Head of caudate nucleus (tissue), 42 donors: Measurements from ENCODE around the gene GXYLT2.
"Not testable (repeated sequence)": the region's sequence is repeated elsewhere in the genome, so short reads cannot be mapped to it uniquely, and the experiment has no call there.

Experiments
- DNase-seq, 42 donors: peaks; one replicate each; pipeline versions ENCODE4 v3.0.0 to v3.0.0-alpha.2; 2020 to 2021; ENCODE audit warnings: mixed read lengths in 7 of 42
- intact Hi-C: fragments of 100-400 bp; cut with DNase I; formaldehyde crosslinking; loops from one replicate; pipeline ENCODE4 v1.15.0; 2022

Gene GXYLT2

DNA sequence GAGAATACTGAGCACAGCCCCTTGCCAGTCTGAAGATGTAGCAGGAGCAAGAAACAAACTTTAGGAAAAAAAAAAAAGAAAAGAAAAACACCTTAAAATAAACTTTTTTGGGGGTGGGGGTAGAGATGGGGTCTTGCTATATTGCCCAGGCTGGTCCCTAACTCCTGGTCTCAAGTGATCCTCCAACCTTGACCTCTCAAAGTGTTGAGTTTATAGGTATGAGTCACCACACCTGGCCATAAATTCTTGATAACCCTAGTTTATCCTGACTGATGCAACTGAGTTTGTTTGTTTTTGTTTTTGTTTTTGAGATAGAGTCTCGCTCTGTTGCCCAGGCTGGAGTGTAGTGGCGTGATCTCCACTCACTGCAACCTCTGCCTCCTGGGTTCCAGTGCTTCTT, 28.4 kb downstream of the GXYLT2 start:
- intact Hi-C loops, result no loop called here
- no peak for DNase-seq

GRCh38 chr3:72919520-72919919, 31.7 kb downstream of the GXYLT2 start:
- intact Hi-C loops, result no loop called here
- DNase-seq, result peak in 1 of 42 donors; percentile 17

DNA sequence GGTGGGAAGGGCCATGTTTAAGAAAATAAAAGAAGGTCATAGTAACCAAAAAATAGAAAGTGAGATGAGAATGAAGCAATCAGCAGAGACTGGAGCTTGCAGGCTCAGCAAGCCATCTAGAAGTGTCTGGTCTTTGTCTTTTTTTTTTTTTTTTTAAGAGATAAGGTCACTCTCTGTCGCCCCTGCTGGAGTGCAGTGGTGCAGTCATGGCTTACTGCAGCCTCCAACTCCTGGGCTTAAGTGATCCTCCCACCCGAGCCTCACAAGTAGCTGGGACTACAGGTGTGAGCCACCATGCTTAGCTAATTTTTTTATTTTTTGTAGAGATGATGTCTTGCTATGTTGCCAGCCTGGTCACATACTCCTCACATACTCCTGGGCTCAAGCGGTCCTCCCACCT, 36.2 kb downstream of the GXYLT2 start:
- no peak for DNase-seq
- intact Hi-C loops, result no loop called here

DNA sequence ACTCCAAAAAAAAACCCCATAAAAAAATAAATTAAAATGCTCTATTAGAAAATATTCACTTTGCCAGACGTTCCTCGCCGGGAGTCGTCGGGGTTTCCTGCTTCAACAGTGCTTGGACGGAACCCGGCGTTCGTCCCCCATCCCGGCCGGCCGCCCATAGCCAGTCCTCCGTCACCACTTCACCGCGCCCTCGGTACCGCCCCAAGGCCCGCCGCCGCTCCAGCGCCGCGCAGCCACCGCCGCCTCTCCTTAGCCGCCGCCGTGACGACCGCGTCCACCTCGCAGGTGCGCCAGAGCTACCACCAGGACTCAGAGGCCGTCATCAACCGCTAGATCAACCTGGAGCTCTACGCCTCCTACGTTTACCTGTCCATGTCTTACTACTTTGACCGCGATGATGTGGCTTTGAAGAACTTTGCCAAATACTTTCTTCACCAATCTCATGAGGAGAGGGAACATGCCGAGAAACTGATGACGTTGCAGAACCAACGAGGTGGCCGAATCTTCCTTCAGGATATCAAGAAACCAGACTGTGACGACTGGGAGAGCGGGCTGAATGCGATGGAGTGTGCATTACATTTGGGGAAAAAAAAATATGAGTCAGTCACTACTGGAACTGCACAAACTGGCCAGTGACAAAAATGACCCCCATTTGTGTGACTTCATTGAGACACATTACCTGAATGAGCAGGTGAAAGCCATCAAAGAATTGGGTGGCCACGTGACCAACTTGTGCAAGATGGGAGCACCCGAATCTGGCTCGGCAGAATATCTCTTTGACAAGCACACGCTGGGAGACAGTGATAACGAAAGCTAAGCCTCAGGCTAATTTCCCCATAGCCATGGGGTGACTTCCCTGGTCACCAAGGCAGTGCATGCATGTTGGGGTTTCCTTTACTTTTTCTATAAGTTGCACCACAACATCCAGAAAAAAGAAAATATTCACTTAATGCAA, 41.2 kb downstream of the GXYLT2 start:
- intact Hi-C loops, result not testable (repeated sequence)
- peak in 1 of 42 donors; percentile 13 for DNase-seq

DNA sequence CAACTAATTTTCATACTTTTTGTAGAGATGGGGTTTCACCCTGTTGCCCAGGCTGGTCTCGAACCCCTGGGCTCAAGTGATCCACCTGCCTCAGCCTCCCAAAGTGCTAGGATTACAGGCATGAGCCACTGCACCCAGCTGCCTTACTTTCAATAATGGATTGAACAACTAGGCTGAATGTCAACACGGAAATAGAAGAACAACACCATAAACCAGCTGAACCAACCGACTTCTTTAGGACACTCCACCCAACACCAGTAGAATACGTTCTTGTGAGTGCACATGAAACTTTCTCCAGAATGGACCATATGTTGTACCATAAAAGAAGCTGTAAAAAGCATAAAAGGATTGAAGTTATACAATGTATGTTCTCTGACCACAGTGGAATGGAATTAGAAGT, 42.9 kb downstream of the GXYLT2 start:
- intact Hi-C loops, result no loop called here
- peak in 1 of 42 donors; percentile 1 for DNase-seq

- DNase-seq, result peak in 1 of 42 donors; percentile 10
- intact Hi-C loops, result no loop called here
Measured at GRCh38 chr3:72932416-72932815, 44.6 kb downstream of the GXYLT2 start.

- intact Hi-C loops, result loop anchor here (2.0 to 5.0 kb wide), 2 partner anchors 59 to 118 kb away; partner anchors contain the start of gene PPP4R2
- peak in 8 of 42 donors; percentile 9 to 40 (median 22) for DNase-seq
Measured at GRCh38 chr3:72938471-72939265, 50.8 kb downstream of the GXYLT2 start.

GRCh38 chr3:72941245-72941644, 53.4 kb downstream of the GXYLT2 start:
- DNase-seq, result peak in 1 of 42 donors; percentile 5
- intact Hi-C loops, result no loop called here

DNA sequence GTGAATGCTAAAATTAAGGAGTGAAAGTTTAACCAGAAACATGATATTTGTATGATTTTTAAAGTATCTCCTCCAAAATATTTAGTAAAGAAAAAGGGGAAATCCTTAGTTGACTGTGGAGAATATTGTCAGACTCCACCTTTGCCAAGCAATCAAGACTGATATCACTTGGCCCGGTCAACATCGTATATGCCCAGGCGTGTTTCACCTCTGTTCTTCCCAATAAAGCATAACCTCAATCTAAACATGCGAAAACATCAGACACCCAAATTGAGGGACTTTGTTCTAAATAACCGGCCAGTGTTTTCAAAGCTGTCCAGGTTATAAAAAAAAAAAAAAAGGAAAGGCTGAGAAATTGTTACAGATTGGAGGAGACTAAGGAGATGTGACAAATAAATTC, 54.6 kb downstream of the GXYLT2 start:
- DNase-seq, result peak in 1 of 42 donors; percentile 12
- intact Hi-C loops, result no loop called here

DNA sequence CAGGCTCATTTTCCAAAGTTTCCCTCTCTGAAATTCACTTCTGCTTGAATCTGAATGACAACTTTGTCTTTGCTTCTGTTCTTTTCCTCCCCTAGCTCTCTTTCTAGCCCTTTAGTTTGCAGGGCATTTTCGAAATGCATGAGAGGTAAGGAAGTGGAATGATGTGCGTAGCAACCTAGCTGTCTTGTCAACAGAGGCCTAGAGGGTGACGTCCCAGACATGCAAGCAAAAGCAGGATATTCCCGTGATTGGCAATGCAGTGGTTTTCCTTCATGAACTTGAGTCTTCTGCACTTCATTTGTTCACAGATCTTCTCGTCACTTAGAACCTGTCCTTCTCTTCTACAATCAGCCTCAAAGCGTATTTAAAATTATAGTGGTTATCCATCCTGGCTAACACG, 56.9 kb downstream of the GXYLT2 start:
- DNase-seq, result peak in 1 of 42 donors; percentile 3
- intact Hi-C loops, result no loop called here

GRCh38 chr3:72947715-72948490, 60.1 kb downstream of the GXYLT2 start:
- no peak for DNase-seq
- intact Hi-C loops, result no loop called here

DNA sequence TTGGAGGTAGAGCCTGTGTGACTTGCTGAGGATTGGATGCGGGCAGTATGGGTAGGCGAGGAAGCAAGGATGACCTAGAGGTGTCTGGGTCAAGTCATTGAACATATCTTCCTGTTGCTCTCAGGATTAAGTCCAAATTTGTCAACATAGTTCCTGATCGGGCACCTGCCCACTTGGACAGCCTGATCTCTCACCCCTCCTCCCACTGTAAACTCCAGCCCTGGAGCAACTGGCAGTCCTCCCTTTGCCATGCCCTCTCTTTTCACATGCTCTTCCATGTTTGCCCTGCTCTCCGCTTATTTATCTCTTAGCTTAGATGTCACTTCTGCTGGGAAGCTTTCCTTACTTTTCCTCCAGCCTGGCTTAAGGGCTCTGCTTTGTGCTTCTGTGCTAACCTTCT, 61.2 kb downstream of the GXYLT2 start:
- peak in 1 of 42 donors; percentile 15 for DNase-seq
- intact Hi-C loops, result no loop called here

DNA sequence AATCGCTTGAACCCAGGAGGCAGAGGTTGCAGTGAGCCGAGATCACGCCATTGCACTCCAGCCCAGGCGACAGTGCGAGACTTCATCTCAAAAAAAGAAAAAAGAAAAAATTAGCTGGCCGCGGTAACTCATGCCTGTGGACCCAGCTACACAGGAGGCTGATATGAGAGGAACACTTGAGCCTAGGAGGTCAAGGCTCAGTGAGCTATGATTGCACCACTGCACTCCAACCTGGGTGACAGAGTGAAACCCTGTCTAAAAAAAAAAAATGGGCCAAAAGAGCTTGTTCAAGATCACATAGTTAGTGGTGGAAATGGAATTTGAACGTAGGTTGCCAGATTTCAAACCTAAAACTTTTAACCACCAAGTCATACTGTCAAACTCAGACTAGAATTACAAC, 62.5 kb downstream of the GXYLT2 start:
- intact Hi-C loops, result no loop called here
- peak in 1 of 42 donors; percentile 18 for DNase-seq

- intact Hi-C loops, result no loop called here
- DNase-seq, result peak in 26 of 42 donors; percentile 4 to 69 (median 37)
Measured at GRCh38 chr3:72950801-72951200, 63.0 kb downstream of the GXYLT2 start.

DNA sequence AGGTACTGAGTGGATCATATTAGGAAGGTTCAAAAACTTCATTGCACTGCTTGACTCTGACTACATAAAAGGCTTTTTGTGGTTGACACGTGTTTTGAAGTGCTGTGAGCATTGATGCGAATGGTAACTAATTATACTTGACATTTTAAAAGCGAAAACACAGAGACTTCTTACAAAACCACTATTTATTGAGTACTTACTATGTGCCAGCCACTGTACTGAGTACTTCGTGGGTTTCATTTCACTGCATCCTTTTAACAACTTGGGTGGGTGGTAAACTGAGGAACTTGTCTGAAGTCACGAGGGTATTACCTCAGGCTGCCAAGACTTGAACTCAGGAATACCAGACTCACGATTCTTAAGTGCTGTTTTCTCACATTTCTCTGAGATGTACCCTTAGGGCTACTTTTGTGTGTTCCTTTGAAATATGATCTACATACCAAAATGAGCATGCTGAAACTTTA, 63.4 kb downstream of the GXYLT2 start:
- DNase-seq, result peak in 1 of 42 donors; percentile 7

GRCh38 chr3:72953325-72953956, 65.6 kb downstream of the GXYLT2 start:
- intact Hi-C loops, result no loop called here
- DNase-seq, result peak in 1 of 42 donors; percentile 6

More for the DNA sequence above, 63.4 kb downstream of the GXYLT2 start:
- intact Hi-C loops, result no loop called here

GRCh38 chr3:72957297-72957696, 69.5 kb downstream of the GXYLT2 start:
- peak; percentile 61 to 92 (median 81) for DNase-seq
- intact Hi-C loops, result no loop called here

DNA sequence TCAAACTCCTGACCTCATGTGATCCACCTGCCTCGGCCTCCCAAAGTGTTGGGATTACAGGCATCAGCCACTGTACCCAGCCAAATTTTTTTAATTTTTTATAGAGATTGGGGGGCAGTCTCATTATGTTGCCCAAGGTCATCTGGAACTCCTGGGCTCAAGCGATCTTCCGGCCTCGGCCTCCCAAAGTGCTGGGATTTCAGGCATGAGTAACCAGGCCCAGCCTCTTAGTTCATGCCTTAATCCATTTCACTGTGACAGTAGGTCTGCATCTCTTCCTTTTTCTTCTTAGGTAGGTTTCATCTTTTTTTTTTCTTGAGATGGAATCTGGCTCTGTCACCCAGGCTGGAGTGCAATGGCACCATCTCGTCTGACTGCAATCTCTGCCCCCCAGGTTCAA, 71.5 kb downstream of the GXYLT2 start:
- intact Hi-C loops, result no loop called here

More for the DNA sequence above, 71.5 kb downstream of the GXYLT2 start:
- DNase-seq, result no peak
